Dedifferentiated amniotic fluid mesenchymal stem cell (primary cell): ENCODE results near the gene KCNMB1.

Source experiments
- DNase-seq: peaks from one replicate; pipeline ENCODE4 v3.0.0-alpha.2; 2016; ENCODE audit errors: extremely low spot score

Gene KCNMB1, protein sequence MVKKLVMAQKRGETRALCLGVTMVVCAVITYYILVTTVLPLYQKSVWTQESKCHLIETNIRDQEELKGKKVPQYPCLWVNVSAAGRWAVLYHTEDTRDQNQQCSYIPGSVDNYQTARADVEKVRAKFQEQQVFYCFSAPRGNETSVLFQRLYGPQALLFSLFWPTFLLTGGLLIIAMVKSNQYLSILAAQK

DNA sequence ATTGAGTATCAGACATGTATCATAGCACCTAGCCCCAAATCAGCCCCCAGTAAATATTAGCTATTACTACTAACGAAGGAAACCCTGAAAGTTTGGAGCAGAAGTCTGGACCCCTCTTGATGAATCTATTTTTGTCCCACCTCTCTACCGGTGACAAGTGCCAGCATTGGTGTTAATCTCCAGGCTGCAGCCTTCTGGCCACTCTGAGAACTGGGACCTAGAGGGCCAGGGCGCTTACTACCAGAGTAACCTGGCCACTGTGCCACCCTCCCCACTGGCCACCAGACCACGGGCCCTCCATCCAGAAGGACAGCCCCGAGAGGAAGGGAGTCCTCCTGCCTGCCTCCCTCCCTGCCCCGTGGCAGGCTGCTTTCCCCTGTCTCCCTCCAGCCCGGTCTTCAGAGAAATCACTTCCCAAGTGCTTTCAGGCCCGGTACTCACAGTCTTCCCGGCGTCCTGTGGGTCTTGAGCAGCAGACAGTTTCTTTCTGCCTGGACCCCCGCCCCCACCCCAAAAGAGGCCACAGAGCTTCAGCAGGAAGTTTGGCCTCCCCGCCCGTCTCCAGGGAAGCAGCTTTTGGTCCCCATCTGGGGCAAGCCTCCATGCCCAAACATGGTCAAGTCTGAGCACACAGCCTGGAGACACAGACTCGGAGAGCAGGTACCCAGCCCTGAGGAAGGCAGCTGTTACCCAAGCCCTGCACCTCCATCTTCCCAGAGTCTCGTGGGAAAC, at the start of gene KCNMB1:
Gene KCNMB1, minus strand, starts transcription at position 550 of the 732 bp plus-strand sequence. CDS start 3,920 bp downstream, outside the sequence.
- DNase-seq, result no peak

DNA sequence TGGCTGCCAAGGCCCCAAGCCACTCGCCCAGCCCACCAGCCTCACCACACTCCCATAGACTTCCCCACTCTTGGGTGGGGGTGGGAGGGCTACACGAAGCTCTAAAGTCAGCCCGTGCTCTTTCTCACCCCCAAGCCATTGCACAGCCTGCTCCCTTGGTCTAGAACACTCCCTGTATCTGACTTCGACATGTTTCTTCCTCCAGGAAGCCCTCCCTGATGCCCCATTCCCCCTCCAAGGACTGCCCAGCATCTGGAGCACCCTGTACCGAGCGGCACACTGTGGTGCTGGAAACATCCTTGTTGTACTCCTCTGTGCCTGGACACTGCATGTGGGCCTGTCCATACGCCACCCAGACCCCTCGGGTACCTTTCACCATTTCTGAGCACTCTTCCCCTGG, 49.4 kb upstream of the KCNMB1 start:
- no peak for DNase-seq

DNA sequence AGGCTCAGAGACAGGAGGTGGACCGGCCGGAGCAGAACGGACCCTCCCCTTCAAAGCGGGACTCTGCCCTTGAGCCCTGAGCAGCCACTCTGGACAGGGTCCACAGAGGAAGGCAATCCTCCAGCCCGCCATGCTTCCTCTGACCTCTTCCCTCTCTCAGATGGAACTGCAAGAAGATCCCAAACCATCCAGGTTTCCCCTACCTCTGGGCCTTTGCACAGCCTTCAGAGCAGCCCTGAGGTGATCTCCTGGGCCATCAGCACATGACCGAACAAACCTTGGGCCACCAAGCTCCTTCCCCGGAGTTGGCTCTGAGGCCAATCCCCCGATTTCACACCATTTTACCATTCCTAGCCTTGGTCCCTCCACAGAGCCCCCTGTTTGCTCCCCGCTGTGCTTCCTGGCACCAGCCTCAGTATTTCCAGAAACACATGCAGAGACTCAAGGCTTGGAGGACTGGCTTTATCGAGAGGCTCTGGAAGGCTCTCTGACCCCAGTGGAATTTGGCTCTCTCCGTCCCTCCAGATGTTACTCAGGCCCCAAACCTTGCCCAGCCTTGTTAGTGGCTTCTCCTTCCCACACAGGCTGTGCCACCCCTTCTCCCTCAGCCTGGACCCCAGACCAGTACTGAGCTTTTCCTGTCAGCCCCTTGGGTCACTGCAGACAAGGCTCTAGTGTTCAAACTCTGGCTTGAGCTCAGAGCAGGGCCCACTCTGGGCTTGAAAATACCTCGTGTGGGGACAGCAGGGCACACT, 48.6 kb upstream of the KCNMB1 start:
- no peak for DNase-seq

DNA sequence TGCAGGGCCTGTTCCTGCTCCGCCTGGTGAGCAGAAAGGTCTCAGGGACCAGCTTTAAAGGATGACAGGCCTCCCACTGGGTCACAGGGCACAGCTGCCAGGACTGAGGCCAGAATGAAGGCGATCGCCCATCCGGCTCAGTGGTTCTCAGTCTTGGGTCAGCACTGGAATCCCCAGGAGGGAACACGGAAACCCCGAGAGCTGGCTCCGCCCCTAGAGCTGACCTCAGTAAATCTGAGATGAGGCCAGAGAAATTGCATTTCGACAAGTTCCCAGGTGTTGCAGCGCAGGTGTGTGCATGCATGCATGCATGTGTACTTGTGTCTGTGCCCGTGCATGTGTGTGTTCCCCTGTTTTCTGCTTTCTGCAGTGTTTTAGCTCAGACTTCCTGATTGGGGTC, 47.2 kb upstream of the KCNMB1 start:
- no peak for DNase-seq

DNA sequence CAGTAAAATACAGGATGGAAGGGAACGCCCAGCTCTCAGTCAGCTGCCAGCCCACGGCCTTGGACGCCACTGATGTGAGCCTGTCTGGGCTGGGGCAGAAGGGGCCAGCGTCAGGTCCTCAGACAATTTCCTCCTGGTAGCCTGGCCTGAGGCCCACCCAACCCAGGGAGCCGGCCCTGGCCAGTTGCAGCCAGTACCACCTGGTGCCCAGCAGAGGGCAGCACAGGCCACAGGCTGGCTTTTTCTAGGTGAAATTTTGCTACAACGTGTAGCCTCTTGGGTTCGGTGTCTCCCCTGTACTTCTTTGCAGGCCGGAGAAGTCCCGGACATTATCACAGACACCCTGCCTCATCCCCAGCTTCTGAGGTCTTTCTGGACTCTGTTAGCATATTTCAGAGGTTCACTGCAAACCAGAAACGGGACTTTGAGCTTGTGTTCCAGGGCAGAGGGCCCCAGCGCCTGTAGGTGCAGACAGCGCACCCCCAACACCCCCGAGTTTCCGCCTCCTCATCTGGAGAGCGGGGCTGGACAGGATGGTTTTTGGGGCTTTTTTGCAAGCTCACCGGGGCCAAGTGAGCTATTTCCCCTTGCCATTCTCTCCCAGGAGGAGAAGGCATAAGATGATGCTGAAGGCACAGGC, 45.9 kb upstream of the KCNMB1 start:
- peak; percentile 45 for DNase-seq

DNA sequence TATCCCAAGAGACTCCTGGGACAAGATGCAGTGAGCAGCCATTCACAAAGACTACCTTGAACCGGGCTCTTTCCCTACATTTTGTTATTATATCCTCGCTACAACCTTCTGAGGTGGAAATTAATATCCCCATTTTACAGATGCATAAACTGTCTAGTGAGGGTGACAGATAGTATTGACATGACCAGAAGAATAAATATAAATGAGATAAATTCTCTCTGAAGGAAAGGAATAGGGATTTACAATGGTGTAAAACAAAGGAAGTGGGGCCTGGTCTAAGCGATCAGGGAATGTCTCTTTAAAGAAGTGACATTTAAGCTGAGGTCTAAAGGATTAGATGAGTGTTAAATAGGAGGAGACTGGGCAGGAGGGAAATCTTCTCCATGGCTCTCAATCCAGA, 43.5 kb upstream of the KCNMB1 start:
- no peak for DNase-seq

DNA sequence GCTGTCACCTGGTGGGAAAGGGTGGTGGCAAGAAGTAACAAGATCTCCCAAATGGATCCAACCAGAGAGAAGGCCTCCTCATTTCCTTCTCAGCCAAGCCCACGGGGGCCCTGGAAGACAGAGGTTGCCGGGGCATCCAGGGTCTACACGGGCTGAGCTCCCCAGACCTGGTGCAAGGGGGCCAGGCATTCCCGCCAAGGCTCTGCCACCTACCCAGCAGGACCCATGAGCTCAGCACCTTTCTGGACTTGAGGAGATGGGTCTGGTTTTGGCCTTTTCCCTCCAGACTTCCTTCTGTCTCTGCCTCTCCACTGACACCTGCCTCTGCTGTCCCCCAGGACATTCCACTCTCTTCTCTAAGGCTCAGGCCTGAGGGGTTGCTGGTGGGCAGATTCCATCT, 42.4 kb upstream of the KCNMB1 start:
- DNase-seq, result no peak

DNA sequence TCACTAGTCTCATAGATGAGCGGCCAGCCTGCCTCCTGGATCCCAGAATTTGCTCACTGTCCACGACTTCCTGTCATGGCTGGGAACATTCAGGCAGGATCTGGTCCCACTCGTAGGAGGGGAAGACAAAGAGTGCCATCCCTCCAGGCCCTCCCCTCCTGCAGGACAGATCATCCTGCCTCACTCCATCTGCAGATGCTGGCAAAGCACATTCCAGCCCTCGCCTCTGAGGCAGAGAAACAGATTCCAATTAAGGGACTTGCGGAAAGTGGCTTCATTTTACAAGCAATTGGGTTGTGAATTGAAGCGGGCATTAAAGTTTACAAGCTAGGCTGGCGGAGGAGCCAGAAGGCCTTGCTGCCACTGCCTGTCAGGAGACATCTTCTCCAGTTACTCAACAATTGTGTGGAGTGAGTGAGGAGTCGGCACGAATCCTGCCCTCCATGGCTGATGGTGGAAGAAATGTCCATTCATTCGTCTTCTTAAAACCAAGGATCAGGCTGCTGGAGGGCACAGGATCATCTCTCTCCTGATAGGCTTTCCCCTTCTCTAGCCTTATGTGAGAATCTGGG, 41.8 kb upstream of the KCNMB1 start:
- no peak for DNase-seq

DNA sequence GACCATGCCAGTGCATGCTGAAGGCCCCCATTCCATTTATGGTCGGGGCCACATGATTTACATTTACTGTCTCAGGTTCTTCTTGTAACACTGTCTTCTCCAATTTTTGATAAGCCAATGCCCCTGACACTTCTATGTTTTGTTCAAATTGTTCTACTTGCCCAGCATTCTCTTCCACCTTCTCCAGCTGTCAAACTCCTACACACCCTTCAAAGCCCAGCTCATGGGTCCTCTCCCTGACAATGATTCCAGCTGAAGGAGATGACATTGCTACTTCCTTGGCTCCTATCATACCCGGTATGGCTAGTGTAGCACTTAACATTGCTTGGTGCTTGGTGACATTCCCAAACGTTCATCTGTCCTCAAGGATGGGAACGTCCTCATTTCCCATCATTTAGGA, 41.1 kb upstream of the KCNMB1 start:
- no peak for DNase-seq

DNA sequence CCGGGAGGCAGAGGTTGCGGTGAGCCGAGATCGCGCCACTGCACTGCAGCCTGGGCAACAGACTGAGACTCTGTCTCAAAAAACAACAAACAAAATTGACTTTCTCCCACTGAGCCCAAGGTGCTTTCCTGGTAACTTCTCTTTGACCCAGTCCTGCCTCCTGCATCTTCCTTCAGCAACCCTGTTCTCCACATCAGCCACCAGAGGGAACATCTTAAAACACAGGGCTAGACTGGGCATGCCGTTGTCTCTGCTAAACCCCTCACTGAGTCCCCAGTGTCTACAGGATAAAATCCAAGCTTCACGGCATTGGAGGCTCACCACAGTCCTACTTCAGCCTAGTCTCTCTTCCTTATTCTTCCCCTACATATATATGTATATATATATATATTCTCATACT, 39.8 kb upstream of the KCNMB1 start:
- DNase-seq, result no peak

DNA sequence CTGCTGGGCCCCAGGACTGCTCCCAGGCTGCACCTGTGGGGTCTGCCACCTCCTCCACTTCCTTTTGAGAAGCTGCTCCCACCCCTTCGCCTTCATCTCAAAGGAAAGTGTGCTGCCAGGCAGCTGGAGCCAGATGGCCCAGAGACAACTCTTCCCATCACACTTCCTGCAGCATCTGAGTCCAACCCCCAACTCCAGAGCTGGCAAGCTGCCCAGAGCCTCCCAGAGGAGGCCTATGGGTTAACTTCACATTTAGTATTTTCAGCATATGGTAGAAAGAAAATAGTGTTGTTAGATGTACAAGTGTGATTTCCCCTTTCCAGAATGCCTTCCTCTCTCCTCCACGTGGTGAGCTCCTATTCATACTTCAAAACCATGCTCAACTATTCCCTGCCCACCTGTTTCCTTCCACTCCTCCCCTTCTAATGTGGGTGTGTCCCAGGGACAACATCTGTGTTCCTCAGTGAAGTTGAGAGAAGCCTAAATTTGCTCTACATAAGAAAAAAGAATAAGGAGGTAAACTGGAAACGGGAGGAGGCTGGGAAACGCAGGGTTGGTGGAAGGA, 38.6 kb upstream of the KCNMB1 start:
- DNase-seq, result no peak

DNA sequence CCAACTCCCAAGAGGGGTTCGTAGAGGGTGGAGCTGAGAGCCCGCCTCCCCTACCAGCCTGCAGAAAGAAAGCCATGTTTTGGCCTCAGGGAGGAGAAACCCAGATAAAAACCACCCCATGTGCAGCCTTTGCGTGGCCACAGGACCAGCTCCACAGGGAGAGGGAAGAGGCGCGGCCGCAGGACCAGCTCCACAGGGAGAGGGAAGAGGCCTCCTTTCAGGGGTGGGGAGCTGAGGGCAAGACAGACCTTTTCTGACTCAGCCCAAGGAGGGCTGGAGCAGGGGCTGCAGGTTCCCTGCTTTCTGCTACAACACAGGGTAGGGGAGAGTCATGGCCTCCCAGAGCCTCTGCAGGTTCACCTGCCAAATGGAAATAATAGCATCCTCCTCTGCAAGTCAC, 37.6 kb upstream of the KCNMB1 start:
- DNase-seq, result no peak

DNA sequence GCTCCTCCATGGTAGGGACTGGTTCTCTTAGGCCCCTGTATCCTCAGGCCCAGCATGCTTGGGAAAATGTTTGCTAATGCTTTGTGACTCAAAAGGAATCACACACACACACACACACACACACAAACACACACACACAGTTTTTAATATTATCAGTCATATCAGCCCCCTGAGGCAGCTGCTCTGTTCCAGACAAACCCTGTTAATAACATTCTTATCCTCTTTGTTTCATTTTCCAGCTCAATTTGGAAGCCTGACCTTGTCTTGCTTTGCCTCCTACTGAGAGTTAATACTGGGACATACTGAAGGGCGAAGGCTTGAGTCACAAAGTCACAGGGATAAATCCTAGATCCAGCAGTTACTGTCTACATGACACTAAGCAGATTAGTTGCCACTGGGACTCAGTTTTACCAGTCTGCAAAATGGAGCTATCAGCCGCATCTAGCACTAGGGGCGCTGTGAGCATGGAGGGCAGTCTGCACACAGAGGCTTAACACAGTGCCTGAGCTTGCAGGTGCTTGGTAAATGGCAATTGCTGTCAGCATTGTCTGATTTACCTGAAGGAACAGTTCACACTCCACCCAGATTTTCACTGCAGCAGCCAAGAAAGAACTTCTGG, 37.1 kb upstream of the KCNMB1 start:
- no peak for DNase-seq

DNA sequence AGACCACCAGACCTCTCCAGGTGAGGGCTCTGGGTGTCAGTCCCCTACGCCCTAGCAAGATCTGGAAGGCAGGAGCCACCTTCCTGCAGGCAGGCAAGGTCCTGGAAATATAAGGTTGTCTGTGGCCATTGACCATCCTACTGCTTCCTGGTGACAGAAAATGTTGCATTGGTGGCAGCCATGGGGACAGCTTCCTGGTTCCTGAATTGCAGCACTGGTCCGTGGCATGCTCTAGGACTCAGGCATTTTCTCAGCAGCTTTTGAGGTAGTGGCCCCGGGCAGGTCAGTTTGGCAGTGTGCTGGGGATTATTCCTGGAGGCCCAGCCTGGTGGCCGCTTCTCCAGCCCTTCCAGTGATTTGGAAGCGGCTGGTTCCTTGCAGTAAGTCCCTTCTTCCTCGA, 36.6 kb upstream of the KCNMB1 start:
- no peak for DNase-seq

DNA sequence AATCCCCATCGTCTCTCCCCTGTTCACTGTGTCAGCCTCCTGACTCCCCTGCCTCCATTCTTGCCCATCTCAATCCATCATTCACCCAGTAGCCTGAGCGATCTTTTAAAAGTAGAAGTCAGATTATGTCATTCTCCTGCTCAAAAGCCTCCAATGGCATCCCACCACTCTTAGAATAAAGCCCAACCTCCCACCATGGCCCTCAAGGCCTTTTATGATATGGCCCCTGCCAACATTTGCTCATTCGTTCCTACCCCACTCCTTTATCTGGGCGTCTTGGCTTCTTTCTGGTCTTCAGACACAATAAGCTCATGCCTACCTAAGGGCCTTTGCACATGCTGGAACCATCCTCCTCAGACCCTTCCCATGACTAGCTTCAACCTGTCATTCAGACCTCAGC, 35.5 kb upstream of the KCNMB1 start:
- DNase-seq, result no peak

DNA sequence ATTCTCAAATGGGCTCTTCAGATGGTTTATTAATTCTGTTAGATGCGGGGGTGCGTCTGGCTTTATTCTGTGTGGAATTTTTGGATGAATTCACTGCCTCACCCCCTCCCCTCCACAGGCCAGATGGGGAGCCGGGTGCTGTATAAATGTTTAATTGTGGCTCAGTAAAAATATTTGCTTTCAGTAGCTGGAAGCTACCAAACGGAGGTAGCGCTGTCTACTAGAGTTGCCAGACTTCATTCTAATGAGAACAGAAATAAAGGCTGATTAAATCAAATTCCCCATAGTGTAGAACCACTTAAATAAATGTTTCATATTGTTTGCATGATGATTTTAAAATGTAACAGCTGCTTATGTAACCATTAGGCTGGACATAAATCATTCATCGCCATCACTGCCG, 34.5 kb upstream of the KCNMB1 start:
- no peak for DNase-seq

DNA sequence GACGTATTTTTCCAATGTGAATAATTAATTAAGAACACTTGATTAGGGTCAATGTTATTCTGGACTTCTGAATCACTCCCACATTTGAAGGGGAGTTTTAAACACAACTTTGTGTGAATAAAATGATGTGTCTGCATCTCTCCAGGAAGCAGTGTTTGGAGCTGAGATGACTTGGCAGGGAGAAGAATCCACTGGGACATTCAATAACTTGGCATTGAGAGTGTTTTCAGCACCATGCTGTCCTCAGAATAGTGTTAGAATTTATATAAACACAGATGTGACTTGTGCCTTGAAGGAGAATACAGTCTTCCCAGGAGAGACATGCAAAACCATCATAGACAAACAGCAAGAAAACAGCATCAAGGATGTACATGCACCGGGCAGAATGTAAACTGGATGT, 32.7 kb upstream of the KCNMB1 start:
- DNase-seq, result no peak

DNA sequence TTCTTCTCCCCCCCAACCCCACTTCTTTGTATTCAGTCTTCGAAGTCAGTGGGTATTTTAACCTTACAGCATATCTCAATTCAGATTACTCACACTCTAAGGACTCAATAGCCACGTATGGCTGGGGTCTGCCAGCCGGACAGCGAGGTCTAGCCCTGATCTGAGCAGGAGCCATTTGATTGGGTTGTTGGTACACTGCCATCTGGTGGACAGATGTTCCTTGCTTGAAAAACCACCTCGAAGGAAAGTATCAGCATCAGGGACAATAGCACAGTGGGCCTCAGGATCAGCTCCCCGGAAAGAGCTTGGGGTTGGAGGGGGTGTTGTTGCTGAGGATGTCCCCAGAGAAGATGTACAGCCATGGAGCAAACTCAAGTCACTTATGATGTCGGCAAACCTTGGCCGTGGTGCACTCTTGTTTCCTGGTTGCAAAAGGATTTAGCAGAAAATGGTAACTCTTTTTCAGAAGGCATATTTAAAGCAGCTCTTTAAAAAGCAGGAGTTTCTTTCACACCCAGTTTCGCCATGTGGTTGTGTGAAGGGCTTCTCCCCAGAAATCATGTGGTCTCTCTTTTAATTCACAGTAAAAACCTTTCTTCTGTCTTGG, 31.7 kb upstream of the KCNMB1 start:
- DNase-seq, result peak; percentile 49

DNA sequence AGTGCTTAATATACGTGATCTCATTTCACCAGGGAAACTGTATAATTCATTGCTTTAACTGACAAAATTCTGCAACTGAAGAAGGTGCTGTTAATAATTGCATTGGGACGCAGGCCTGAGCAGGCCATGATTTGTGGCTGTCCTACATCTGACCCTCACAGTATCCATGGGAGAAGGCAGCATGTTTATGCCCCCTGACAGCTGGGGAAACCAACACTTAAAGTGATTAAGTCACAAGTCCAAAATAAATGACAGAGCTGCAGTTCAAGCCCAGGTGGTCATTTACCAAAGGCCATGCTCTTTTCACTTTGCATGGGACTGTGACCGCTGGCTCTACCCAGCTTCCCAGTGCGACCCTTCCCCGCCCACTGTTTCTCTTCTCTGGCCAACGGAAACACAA, 30.5 kb upstream of the KCNMB1 start:
- DNase-seq, result no peak

DNA sequence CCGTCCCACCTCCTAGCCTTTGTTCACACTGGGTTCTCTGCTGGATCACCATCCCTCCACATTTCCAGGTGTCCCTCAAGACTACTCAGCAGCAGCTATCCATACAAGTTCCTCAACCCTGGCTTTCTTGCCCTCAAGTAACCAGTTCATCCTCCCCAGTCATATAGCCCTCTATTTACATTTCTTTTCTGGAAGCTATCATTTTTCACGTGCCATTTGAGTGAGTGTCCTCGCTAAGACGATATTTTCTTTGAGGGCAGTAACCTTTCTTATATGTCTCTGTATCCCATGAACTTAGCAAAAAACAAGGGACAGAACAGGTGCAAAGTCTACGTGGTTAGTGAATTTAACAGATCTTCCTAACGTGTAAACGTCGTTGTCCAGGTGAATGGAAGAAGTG, 29.6 kb upstream of the KCNMB1 start:
- no peak for DNase-seq

DNA sequence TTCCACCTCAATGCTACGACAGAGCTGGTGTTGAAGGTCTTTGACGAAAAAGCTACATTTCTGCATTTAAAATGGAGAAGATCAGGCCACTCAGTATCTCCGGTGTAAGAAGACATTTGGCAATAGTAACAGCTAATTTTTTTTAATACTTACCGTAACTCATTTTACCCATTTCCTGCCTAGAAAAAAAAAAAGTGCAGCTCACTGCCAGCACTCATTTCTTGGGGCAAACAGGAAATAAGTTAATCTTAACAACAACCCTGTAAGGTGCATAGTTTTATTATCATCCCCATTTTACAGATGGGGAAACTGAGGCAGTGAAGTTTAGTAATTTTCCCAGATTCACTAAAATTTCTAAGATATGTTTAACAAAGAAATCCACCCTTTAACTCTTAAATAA, 27.4 kb upstream of the KCNMB1 start:
- DNase-seq, result no peak
